Inflammatory macrophage treated with lipopolysaccharide for 1 hour (primary cell): ENCODE results near the gene ACAD9.
A peak's percentile ranks its signal among the peaks of the same experiment; 100 is the strongest.
"Not testable (repeated sequence)": the region's sequence is repeated elsewhere in the genome, so short reads cannot be mapped to it uniquely, and the experiment has no call there.

Experiments
- DNase-seq, 2 donors: peaks; one replicate each; pipeline ENCODE4 v3.0.0-alpha.2; 2020 to 2022

ACAD9 gene

DNA sequence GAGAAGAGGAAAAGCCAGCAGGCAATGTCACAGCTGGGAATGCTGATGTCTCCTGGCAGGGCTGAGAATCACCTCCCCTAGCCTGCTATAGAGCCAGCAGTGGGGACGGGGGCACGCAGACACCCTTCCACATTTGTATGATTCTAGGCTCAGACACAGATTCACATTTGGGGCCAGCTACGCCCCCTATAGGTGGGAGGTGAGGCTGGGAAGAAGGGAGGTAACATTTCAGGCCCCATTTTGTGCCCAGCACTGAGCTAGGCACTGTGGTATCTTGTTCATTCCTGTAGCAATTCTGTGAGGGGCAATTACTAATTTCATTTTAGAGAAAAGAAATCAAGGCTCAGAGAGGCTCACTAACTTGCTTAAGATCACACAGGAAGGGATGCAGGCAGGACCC is 15.9 kb upstream of the ACAD9 start:
- DNase-seq: no peak

DNA sequence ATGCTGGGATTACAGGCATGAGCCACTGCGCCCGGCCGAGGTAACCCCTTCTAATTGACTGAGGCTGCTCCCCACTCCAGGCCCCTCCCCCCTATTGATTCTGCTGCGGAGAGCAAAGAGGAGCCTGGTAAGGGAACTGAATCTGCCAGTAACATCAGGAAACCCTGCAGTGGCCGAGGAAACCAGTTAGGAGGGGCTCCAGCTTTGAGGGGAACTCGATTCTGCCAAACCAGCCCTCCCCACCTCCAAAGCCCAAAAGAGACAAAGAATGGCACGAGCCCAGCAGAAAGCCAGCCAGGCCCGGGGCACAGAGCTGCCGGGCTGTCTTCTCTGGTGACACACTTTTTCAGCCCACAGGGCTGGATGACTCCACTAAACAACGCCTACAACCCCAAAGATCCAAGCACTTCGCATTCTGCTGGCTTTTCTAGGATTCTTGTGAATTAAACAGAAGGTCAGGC is 15.0 kb upstream of the ACAD9 start:
- peak; percentile 64 to 69 for DNase-seq

DNA sequence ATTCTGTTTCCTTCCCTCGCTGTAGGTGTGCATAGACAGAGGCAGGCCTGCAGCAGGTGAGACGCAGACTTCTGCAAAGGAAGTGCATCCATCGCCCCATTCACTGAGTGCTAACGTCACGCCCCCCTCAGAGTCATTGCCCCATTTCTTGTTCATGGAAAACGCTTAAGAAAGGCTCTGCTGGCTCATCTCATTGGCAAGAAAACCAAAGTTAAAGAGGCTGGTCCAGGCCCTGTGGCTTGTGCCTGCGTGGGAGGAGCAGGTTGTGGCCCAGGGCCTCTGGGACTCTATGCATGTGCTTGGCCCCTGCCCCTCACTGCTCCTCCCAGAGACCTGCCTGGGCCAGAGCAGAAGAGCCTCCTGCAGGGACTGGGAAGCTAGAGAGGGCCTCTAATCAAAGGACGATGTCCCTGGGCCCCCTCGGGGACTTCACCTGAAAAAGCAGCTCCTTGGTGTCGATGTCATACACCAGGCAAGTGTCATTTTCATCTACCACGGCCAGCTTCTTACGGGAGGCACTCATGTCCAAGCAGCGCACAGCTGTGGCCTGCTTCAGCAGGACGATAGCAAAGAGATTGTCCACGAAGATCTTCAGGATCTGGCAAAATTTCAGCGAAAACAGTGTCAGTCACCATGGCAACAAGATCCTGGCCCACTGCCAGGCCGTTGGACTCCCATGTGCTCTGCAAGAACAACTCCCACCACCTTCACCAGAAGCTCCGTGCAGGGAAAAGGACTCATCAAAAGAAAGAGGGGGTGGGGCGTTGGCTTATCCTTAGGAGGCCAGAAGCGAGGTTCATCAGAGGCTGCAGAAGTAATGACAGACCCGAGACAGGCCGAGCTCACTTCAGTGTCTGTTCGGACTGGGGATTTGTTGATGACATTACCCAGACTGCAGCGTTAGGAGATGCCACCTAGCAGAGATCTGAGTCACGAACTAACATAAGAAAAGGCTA is 14.3 kb upstream of the ACAD9 start:
- DNase-seq: peak; percentile 53 to 54

DNA sequence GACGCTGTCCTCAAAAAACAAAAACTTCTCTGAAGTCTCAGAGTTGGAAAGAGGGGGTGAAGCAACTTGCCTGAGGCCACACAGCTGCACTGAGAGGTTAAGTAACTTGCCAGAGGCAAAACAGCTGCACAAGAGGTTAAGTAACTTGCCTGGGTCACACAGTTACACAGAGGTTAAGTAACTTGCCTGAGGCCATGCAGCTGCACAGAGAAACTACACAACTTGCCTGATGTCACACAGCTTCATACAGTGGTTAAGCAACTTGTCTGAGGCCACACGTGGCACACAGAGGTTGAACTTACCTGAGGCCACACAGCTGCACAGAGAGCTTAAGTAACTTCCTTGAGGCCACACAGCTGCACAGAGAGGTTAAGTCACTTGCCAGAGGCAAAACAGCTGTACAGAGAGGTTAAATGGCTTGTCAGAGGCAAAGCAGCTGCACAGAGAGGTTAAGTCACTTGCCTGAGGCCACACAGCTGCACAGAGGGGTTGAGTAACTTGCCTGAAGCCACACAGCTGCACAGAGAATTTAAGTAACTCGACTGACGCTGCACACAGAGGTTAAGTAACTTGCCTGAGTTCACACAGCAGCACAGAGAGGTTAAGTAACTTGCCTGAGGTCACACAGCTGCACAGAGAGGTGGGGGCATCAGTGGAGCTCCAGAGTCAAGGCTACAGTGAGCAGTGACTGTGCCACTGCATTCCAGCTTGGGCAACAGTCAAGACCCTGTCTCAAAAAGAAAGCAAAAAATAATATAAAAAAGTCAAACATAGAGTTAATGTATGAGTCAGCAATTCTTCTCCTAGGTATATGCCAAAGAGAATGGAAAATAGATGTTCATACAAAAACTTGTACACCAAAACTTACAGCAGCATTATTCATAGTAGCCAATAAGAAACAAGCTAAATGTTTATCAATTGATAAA is 12.0 kb upstream of the ACAD9 start:
- DNase-seq: peak; percentile 21 to 47

DNA sequence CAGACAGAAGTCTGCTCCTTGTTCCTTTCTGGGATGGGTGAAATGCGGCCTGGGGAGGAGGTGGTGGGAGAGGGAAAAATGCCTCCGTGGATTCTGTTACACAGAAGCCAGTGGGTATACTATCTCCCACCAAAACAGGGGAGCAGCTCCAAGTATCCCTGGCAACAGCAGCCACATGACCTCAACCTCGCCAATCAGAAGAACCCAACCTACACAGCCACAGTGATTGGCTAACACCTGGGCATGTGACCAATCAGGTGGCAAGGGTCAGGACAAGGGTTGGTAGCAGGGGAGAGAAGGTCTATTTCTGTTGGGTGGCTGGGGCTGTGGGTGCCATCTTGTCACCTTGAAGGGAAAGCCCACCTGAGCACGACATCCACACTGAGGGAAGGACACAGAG is 9.1 kb upstream of the ACAD9 start:
- DNase-seq: no peak

DNA sequence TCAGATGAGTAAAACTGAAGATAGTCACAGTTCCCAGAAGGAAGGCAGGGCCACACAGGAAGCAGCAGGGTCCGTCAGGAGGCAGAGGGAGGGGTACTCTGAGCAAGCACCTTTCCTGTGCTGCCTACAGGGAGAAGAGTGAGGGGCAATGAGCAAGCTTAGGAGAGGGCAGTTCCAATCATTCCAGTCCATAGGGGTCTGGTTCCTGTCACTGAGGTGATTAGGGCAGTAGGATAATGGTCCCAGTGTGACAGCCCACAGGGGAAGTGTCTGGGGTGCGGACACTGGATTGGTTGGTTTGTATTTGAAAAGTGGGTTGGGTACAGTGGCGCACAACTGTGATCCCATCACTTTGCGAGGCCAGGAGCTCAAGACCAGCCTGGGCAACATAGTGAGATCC is 7.1 kb upstream of the ACAD9 start:
- DNase-seq: no peak

DNA sequence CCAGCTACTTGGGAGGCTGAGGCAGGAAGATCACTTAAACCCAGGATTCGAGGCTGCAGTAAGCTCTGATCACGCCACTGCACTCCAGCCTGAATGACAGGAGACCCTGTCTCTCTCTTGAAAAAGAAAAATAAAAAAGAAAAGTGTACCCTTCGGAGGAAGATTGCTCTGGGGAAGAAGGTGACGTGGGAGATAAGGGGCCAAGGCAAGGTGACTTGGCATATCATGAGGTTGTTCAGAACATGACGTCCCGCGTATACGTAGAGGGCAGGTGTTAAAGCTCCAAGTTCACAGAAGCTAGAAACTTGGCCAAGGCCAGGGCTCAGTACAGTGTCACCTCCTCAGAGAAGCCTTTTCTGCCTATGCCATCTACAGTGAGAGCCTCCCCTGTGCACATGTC is 6.7 kb upstream of the ACAD9 start:
- no peak for DNase-seq

DNA sequence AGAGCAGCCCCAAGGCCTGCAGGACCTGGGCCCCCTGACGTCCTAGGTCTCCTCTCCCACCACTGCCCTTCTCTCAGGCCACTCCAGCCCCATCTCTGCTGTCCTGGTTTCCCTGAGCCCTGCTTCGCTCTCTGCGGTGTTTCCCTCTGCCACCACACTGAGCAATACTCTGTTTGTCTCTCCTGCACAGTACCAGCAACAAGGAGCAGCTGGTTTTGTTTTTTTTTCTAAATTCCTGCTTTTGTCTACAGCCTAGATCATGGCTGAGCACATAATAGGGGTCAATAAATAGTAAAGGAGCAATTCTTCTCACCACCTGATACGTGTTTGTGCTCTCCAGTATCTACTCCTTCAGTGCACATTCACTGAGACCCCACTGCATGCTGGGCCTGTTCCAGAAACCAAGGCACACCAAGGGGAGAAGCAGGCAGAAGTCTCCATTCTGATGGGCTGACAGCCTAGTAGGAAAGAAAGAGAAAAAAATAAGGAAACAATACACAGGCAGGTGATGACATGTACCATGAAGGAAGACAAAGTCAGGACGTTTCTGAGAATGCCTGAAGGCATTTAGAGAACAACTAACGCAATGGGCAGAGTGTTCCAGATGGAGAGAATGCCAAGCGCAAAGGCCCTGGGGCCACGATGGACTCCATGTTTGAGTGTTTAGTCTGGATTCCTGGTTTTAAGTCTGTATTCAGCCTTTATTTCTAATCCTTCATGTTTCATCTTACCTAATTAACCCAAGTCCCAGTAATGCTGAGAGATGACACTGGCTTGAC is 6.0 kb upstream of the ACAD9 start:
- DNase-seq: no peak

DNA sequence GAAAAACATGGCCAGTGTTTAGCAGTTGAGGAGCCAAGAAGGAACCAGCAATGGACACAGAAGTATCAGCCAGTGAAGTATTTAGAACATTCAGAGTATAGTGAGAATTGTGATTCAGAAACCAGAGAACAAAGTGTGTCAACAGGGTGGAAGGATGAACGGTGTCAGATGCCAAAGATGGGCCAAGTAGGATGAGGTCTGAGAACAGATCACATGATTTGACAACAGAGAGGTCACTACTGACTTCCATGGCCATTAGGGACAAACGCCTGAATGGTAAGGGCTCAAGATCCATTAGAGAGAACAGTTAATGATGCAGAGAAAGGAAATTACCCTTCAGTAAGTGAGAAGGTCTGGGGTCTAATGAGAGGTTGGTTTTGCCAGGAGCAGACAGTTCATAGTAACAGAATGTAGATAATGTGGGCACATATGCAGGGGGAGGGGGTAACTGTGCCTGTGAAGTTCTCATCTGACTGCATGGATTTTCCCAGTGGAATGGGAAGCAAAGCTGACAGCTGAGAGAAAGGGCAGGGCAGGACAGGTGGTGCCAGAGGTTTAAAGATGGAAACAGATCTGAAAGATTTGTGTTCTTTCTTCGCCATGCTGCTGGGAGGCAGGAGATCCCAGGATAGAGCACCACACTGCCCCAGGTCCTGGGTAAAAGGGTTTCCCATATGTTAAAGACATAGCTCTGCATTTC is 4.8 kb upstream of the ACAD9 start:
- DNase-seq: no peak

DNA sequence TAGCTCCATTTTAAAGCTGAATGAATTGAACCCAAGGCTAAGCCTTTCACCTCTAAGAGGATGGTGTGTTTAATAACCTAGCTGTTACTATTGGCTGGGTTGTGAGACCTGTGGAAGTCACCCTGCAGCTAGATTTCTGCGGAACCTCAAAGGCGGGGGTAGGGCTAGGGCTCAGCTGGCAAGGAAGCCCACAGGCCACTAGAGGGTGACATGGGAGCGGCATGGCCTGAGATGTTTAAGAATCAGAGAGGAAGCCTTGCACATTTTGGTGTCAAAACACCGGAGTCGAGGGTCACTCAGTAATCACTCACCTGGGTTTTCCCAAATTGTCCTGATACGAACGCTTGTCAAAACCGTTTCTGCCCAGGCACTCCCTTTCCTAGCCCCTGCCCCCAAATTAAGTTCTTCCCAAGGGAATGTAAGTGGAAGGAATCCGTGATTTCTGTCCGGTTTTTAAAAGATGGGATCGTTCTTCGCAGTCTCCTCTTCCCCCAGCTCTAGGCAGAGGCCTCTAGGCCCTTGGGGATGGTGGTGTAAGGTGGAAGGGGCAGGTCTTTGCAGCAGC is 3.8 kb upstream of the ACAD9 start:
- peak; percentile 66 to 71 for DNase-seq

DNA sequence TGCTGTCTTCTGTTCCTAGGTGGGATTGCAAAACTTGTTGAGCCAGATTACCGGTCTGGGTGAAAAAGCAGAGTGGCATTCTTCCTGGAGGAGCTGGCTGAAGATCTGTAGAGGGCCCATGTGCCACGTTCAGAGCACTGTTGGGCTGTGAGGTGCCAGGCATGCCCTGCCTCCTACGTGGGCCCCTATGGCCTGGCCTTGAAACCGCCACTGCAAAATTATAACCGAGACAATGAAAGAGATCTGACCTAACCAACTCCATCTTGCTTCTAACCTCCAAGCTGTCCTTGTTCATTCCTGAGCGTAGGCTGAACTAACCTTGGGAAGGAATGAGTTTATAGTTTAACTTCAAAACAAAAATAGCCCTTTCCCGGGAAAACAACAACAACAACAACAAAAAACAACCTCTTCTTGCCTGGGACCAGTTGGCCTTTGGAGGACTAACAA is 1.4 kb upstream of the ACAD9 start:
- no peak for DNase-seq

DNA sequence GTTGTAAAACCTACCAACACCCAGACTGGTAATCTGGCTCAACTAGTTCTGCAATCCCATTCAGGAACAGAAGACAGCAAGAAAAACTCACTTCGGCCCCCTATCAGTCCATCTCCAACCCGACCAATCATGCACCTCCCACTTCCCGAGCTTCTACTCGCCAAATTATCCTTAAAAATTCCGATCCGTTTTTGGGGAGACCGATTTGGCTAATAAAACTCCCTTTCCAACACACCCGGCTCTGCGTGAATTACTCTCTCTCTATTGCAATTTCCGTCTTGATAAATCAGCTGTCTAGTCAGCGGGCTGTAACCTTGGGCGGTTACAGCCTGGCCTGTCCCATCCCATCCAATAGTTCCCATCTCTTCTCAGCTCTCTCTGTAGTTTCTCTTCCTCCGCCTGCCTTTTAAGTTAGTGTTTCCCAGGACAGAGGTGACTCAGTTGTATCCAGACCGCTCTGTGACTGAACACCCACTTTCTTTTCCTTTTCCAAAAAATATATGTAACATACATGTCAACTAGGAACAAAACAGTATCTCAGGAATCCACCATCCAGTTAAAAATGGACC is 780 bp upstream of the ACAD9 start:
- peak; percentile 69 to 87 for DNase-seq

DNA sequence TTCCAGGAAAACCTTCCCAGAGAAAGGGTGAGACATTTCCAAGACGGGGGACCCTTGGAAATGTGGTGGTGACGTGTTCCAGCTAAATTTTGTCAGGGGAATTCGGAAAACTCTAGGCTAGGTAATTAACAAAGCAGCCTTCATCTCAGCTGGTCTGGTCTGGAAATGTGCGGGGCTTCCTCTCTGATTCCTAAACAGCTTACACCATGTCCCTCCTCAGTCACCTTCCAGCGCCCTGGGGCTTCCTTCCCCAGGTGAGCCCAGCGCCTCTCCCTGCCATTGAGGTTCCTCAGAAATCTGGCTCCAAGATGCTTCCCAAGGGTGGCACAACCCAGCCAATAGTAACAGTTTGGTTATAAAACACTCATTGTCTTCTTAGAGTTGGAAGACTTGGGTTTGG is 571 bp downstream of the ACAD9 start:
- DNase-seq: no peak

DNA sequence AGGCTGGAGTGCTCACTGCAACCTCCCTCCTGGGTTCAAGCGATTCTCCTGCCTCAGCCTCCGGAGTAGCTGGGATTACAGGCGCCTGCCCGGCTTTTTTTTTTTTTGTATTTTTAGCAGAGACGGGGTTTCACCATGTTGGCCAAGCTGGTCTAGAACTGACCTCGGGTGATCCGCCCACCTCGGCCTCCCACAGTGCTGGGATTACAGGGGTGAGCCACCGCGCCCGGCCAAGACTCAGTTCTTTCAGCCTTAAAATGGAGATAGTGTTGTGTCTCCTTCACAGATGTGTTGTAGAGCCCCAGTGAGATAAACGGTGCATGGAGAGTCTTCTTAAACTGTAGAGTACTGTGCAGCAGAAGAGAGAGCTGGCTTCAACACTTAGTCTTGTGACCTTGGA is 1.0 kb downstream of the ACAD9 start:
- not testable (repeated sequence) for DNase-seq

DNA sequence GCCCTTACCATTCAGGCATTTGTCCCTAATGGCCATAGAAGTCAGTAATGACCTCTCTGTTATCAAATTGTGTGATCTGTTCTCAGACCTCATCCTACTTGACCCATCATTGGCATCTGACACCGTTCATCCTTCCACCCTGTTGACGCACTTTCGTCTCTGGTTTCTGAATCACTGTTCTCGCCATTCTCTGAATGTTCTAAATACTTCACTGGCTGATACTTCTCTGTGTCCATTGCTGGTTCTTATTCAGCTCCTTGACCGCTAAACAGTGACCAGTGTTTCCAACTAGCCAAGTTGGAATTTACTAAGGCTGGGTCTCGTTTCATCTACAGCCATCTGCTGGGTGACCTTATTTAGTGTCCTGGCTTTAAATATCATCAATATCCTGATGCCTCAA is 2.2 kb downstream of the ACAD9 start:
- no peak for DNase-seq

DNA sequence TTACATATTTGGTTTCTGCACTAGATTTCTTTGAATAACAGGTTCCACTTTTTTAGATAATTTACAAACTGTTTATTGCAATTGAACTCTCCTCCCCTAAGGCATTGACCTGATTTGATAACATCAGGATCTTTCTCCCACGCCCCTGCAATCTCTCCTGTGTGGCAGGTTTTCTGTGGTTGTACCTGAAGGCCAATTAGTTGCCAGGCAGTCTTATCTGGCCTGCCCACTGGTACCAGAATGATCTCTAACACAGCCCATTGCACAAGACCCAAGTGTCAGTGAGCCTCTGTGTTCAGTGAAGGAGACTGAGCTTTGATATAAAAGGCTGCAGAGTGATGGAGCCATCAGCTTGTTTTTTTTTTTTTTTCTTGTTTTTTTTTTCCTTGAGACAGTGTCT is 3.3 kb downstream of the ACAD9 start:
- DNase-seq: no peak

DNA sequence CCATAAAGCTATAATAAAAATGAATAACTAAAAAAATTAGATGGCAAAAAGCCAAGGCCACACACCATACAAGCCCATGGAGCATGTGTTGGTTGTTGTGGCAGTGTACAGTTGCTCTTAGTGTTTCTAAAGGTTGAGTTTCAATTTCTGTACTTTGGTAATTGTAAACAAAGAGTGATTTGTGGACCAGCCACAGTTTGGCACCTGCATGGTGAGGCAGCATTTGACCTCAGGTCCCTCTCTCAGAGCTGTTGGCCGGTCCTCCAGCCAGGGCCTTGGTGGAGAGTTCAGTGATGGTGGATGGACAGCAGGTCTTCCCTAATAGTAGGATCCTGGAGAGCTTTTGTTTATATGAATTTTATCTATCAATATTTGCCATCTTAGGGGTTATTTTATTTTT is 5.6 kb downstream of the ACAD9 start:
- DNase-seq: no peak

DNA sequence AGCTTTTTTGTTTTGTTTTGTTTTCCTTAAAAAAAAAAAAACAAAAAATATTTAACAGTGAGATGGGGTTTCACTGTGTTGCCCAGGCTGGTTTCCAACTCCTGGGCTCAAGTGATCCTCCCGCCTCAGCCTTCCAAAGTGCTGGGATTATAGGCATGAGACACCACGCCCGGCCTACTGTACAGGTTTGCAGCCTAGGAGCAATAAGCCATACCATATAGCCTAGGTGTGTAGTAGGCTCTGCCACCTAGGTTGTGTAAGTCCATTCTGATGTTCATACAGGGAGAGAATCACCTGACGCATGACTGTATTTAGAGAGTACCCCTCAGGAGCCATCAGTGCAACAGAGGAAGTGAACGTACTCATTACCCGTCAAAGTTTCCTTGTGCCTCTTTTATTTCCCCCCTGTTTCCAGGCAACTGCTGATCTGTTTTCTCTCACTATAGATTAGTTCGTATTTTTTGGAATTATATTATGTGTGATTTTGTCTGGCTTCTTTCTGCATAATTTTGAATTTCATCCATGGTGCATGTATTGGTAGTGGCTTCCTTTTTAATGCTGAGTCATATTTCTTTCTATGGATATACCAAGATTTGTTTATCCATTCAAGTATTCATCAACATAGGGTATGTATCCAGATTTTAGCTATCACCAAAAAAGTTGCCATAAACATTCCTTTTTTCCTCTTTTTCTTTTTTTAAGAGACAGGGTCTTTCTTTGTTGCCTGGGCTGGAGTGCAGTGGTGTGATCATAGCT is 9.9 kb downstream of the ACAD9 start:
- no peak for DNase-seq

DNA sequence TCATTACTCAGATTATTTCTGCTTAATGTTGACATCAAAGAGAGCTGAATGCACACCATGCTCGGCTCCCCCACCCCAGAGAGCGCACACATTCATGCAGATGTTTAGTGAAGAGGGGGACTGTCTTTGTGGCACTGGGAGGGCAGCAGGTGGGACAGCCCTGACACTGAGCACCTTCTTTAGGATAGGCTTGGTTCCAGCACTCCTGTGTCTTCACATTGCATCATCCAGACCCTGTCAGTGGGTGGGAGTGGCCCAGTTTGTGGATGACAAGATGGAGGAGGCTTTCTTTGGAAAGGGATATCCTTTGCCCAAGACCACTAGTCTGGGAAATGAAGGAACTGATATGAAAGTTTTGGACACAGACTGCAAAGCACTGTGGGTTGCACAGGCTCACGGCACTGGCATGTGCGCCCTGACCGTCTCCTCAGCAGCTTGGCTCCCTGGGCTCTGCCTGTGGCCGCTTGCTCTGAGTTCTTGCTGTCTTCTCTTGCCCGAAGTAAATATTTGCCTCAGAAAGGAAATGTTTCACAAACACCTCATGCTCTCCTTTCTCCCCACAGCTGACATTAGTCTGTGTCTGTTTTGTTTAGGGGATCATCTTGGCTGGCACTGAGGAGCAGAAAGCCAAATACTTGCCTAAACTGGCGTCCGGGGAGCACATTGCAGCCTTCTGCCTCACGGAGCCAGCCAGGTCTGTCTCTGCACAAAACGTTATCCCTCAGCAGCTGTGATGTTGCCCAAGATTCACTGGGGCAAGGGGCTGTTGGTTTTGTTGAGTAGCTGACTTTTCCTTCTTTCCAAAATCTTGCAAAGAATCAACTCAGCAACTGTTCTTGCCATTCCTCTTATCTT is 16.6 kb downstream of the ACAD9 start:
- no peak for DNase-seq

DNA sequence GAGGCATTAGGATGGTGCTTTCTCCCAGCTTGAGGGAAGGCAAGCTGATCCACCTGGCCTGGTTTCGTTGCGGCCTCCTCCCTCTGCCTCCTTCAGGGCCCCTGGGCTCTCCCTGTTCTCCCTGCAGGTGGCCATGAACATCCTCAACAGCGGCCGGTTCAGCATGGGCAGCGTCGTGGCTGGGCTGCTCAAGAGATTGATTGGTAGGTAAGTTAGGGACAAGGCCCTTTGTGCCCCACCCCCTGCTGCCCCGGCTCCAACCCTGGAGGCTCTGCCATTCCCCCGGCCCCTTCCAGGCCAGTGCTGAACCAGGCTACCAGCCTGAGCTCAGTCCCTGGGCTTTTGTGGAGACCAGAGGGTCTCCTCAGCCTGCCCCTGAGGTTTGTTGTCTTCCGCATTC is 23.0 kb downstream of the ACAD9 start:
- no peak for DNase-seq
